Stimulated activated CD8-positive, alpha-beta memory T cell treated with anti-CD3 and anti-CD28 coated beads, Interleukin-2, amount 100 ng/mL, for 1 hour (primary cell): ENCODE data around the gene PLEKHA5.

ENCODE experiments used
- DNase-seq, 2 donors: peaks; one replicate each; pipeline ENCODE4 v3.0.0-alpha.2; 2020; ENCODE audit warnings: low read depth in 2 of 2

The PLEKHA5 gene

DNA sequence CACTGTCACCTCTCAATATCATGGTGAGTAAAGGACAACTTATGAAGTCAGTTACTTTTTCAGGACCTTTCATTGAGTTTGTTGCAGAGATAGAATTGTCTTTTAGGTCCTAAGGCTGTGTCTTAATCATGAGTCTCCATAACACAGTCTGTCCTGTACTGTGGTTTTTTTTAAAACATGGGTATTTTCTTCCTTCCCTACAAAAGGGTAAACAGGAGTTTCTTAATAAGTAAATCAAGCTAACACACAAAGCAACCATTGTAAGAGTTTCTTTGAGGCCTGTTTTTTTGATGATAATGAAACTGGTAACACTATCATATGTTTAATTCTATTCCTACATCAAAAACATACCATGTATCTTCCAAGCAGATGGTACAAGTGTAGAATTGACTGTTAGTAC, 101.4 kb downstream of the PLEKHA5 start:
- no peak for DNase-seq

GRCh38 chr12:19234171-19234704, 104.7 kb downstream of the PLEKHA5 start:
- no peak for DNase-seq

- DNase-seq = no peak
Observed at GRCh38 chr12:19234981-19235871, 105.7 kb downstream of the PLEKHA5 start.

- DNase-seq = no peak
Observed at GRCh38 chr12:19236656-19237055, 107.1 kb downstream of the PLEKHA5 start.

DNA sequence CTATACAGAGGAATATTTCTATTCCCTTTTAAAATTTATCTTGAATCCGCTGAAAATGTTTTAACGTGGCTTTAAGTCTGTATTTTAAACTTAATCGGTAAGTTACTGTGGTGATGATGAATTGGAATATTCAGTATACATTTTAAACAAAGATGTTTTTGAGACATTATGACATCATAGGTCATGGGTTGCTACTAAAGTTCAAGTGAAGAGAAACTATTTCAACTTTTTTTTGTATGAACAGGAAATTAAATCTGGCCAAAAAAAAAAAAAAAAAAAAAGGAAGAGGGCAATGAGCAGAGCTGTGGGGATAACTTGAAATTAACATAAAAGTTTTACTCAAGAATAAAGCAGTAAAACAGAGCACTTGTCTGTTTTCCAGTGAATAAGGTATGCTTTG, 109.0 kb downstream of the PLEKHA5 start:
- DNase-seq = no peak

GRCh38 chr12:19239102-19239501, 109.6 kb downstream of the PLEKHA5 start:
- DNase-seq = no peak

GRCh38 chr12:19239616-19240234, 110.2 kb downstream of the PLEKHA5 start:
- DNase-seq = no peak

DNA sequence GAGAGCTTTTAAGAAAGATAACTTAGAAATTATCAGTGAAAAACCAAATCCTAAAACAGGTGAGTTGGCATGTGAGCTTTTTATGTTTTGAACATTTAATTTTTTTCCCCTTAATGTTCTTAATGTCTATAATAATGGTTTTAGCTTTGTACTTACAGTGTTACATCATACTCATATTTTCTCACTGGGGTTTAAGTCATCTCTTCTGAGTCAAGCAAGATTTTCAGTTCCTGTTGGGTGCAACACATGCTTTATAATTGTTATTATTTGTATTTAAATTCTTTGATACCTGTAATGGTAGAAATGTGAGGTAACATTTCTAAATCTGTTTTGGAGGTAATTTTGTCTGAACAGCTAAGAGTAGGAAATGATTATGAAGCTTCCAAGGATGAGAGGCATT, 113.0 kb downstream of the PLEKHA5 start:
- DNase-seq = no peak

DNA sequence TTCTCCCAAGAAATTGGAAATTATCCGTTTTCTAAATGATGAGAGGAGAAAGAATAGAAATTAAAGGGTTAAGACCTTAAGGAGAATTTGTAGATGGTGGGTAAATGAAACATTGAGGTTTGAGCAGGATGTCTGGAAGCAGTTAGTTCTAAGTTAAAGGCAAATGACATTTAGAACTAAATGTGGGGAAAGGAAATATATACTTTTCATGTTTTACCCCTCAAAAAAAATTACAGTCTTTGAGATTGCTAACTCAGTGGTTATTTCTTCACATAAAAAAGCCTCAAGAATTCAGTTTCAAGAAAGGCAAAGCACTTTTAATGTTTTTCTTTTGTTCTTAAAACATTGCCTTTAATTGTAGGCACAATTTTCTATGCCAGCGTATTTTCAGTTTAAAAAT, 114.0 kb downstream of the PLEKHA5 start:
- DNase-seq = no peak

DNA sequence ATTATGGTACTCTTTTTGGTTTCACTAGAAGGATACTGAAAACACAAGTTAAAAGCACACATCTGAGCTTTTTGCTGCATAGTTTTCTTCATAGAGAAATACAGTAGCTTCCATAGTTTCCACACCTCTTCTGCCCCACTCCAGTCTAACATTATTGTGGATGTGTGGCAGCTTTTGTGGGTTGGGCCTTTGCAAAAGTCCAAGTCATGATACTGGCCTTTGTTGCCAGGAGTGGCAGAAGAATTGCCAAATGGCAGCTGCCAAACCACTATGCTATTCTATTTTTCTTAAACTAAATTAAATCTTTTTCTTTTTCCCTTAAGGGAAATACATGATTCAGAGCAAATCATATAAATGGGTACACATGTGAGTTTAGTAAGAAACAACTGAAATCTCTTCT, 114.8 kb downstream of the PLEKHA5 start:
- DNase-seq = no peak

DNA sequence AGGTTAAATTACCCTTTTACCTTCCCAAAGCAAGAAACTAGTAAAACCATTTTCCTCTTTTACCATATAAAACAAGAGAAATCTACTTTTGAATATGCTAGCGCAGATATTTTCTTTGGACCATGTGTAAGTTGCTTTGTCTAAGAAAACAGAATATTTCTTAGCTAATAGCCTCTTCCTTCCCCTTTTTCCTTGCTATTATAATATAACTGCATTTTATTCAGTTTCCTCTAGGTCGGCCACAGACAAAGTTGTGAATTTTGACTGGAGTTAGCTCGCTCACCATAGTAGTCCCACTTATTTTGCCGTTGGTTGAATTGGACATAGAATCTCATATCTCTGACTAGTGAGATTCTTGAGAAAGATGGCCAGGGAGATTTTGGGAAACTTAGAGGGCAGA, 115.6 kb downstream of the PLEKHA5 start:
- DNase-seq = no peak

DNA sequence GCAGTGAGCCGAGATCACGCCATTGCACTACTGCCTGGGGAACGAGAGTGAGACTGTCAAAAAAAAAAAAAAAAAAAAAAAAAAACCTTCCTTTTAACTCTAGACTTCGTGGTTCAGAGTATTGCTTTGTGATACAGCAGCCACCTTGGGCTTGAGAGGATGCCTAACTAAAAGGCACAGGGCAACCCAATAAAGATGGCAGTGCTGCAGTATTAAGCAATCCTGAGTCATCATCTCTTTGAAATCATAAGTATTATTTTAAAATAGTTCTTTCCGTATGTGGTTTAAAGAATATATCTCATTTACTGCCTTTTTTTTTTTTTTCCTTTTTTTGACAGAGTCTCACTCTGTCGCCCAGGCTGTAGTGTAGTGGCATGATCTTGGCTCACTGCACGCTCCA, 116.1 kb downstream of the PLEKHA5 start:
- DNase-seq = no peak

DNA sequence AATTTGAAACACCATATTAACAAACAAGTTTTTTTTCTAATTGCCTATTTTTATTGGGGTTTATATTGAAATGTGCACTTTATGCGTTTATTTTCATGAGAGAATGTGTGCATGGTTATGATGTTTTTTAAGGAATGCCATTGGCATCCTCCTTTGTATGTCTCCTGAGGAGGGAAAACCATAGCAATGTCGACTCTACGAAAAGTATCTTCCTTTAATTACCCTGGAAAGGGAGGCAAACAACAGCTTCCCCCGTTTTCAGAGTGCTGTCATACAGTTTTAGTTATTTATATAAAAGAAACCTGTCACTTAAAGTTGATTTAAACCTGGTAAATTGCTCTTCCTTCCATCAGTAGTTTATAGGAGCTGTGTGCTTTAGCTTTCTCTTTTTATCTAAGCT, 117.4 kb downstream of the PLEKHA5 start:
- DNase-seq = no peak

GRCh38 chr12:19248929-19249602, 119.5 kb downstream of the PLEKHA5 start:
- no peak for DNase-seq

- DNase-seq = no peak
Observed at GRCh38 chr12:19251481-19252132, 122.1 kb downstream of the PLEKHA5 start.

DNA sequence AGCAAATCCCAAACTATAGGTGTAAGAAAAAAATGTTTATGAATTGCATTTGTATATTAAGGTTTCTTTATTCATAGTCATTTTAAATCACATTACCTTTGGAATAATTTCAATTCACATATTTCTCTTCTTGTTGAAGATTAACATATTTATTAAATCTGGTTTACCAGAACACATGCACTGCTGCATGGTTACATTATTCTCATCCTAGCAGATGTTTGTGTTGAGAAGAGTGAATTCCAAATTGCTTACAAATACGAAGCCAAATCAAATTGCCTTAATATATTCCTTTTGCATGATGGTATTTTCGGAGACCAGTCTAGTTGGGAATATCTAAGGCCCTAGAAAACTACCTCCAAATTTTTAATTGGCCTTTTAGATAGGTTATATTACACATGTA, 130.6 kb downstream of the PLEKHA5 start:
- no peak for DNase-seq

DNA sequence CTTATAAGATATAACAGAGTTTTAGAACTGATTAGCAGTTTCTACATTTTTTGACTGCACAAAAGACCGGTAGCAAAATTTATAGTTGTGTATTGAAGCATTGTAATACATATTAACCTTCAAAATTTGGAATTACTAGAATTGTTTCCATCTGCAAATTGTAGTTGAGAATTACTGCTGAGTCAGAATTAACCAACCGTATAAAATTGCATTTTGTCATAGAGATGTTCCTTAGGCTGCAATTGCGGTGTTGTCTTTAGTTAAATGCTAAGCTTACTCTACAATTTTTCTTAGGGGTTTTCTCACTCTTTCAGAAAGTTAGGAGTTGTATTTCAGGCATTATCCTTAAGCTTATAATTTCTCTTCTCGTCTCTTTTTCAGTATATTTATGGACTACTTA, 132.2 kb downstream of the PLEKHA5 start:
- no peak for DNase-seq

- DNase-seq = no peak
Observed at GRCh38 chr12:19263672-19264071, 134.1 kb downstream of the PLEKHA5 start.

GRCh38 chr12:19273482-19274330, 144.2 kb downstream of the PLEKHA5 start:
- peak; percentile 29 to 45 for DNase-seq

DNA sequence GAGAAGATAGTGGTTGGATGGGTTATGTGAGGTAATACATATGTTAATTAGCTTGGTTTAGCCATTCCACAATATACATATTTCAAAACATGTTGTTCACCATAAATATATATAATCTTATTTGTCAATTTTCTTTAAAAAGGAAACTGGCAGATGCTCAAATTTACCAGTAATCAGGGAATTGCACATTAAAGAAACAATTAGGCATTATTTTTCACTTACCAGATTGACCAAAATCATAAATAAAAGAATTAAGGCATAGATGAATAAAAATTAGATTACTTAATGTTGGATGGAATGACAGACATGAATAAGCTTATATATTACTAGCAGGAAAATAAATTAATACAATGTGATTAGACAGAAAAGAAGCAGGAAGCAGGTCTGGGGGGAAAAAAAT, 147.2 kb downstream of the PLEKHA5 start:
- DNase-seq = no peak

GRCh38 chr12:19277711-19278110, 148.2 kb downstream of the PLEKHA5 start:
- no peak for DNase-seq
